Fibroblast of gingiva (primary cell): ENCODE data around the gene DYDC1.
A peak's percentile ranks its signal among the peaks of the same experiment; 100 is the strongest.
"Not testable (repeated sequence)": the region's sequence is repeated elsewhere in the genome, so short reads cannot be mapped to it uniquely, and the experiment has no call there.

Source experiments
- DNase-seq: peaks from one replicate; pipeline ENCODE4 v3.0.0-alpha.2; 2011; ENCODE audit warnings: low read depth

The DYDC1 gene

DNA sequence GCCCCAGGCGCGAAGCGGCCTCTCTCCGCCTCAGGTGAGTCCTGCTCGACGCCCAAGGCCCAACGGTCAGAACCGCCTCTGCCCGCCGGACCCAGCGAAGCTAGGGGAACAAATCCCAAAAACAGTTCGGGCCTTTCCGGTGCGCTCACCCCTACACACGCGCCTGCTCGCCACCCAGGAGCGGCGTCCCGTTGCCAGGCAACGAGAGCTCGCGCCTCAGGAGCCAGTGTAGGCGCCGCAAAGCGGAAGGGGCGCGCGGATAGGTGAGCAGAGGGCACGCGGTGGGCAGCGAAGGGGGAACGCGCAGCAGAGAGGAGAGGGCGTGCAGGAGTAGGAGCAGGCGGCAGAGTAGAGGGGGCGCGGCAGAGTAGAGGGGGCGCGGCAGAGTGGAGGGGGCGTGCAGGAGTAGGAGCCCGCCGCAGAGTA, at the start of gene DYDC1, which contains the start of gene DYDC2:
Gene DYDC1, minus strand, starts transcription at position 193 of the 426 bp plus-strand sequence. CDS start 4,154 bp downstream, outside the sequence.
Gene DYDC2, plus strand, starts transcription at position 219 of the 426 bp plus-strand sequence. CDS start 5,663 bp downstream, outside the sequence.
- DNase-seq: no peak

DNA sequence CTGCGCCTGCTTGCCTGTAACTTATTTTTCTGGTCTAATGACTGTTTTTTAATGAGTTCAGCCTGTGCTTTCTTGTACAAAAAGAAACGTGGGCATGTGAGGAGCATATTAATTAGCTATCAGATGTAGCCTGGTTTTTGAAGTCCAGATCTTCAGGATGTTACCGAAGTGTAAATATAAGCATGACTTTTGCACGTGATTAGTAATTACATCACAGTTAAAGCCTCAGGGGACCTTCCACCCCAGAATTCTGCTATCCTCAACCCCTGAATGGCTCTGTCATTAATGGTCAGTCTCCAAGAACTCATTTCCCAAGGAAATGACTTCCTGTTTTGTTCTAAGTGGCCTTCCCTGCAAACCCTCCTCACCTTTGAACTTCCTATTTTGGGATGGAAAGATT, 49.6 kb upstream of the DYDC1 start:
- DNase-seq: no peak

DNA sequence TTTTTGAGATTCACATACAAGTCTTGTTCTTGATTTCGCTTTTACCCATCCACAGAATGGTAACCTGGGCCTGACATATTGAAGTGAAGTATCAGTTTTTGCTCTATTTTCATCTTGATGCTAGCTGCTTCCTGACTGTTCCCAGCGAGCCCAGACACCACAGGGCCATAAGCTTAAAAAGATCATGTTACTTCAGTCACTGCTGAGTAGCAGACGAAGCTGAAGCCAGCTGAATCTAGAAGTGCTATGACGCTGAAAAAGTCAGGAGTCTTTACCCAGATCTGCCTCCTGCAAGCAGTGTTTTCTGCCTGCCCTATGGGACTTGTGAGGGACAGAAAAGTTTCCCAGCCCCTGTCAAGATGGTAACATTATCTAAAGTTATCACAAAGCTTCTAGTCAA, 49.1 kb upstream of the DYDC1 start:
- DNase-seq: no peak

DNA sequence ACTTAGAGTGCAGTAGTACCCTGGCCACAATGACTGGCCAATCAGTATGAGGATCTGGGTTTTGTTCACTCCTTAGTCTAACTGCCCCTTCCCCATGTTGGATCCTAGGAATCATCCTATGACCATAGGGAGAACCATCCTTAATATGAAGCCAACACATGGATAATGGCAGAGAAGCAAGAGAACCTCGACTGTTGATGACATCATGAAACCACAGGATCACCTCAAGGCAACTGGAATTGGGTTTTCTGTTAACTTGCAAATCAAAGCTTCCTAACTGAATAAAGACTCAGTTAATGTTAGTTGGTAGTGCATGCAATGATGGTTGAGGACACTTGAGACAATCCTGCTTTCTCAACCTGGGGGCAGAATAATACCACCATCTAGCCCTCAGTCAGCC, 48.5 kb upstream of the DYDC1 start:
- no peak for DNase-seq

DNA sequence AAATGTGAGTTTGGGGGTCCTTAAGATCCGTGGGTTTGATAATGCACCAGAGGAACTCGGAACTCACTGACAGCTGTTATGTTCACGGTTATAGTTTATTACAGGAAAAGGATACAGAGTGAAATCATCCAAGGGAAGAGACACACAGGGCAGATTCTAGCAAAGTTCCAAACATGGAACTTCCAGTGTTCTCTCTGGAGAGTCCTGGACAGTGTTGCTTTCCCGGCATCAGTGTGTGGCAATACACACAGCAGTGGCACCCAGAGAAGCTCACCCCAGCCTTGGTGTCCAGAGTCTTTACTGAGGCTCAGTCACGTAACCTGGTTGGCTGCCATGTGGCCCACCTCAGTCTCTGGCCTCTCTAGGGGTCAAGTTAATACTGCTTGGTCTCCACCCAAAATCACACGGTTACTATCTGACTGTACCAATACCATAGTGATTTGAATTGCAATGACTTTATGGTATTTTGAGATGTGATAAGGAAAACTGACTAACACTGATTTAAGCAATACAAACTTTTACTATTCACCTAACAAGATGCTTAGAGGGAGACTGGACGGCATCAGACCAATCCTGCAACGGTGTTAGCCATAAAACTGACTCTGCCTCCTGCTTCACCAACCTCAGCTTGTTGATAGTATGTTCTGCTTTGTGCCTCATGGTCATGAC, 43.7 kb upstream of the DYDC1 start:
- DNase-seq: no peak

DNA sequence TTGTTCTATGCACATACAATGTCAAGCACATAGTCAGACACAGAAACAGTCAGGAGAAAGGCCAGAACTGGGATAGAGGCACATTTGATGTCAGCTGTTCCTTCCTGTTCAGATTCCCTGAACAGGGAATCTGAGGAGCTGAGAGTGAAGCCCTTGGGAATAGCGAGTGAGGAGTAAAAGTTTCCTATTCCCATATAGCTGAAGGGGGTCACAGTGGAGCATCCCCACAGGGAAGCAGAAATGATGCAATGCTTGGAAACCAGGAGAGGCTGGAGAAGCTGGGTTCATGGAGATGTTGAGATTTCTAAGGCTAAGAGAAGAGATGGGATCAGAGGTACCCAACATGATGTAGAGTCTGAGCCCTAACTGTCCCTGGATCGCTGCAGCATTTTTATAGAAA, 40.5 kb upstream of the DYDC1 start:
- DNase-seq: no peak

DNA sequence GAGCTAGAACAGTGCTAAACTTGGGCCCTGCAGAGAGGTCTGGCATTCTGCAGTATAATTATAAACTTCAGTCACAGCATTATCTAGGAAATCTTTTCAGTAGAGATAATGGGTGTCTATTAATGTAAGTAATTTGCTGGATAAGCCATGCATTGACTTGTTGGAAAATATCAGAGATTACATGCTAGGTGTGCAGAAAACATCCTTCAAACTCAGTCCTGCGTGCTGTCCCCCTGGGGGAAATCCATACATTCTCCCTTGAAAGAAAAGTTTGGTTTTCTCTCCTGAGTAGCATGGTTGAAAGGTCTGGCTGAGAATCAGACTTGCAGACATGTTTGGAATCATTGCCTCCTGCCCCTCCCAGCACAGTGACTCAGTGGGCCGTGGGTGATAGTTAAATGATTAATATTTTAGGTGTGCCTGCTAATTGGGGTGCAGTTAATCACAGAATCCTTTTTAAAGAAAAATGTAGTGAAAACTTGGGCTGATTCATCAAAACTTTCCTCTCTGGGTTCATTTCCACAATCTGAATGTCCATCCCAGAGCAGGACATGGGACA, 37.9 kb upstream of the DYDC1 start:
- no peak for DNase-seq

DNA sequence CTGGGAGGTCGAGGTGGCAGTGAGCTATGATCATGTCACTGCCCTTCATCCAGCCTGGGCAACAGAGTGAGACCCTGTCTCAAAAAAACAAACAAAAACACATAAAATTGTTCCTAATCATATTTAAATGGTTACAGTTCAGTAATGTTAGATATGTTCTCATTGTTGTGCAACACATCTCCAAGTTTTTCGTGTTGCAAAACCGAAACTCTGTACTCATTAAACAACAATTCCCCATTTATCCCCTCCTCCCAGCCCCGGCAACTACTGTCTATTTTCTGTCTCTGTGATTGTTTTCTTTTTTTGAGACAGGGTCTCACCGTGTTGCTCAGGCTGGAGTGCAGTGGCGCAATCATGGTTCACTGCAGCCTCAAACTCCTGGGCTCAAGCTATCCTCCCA, 35.7 kb upstream of the DYDC1 start:
- DNase-seq: peak; percentile 21

DNA sequence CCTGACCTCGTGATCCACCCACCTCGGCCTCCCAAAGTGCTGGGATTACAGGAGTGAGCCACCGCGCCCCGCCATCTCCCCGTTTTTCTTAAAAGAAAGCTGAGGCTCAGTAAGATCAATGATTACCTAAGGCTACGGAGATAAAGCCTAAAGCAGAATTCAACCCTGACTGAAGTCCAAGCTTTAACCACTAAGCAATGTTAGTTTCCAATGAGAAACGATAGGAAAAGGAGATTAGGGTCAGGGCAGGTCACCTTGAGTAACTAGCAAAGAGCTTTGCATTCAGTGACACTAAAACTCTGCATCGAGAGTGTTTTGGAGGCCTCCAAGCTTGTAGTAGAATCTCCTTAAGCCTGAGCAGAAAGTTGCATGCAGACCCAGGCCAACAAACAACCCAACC, 34.2 kb upstream of the DYDC1 start:
- no peak for DNase-seq

DNA sequence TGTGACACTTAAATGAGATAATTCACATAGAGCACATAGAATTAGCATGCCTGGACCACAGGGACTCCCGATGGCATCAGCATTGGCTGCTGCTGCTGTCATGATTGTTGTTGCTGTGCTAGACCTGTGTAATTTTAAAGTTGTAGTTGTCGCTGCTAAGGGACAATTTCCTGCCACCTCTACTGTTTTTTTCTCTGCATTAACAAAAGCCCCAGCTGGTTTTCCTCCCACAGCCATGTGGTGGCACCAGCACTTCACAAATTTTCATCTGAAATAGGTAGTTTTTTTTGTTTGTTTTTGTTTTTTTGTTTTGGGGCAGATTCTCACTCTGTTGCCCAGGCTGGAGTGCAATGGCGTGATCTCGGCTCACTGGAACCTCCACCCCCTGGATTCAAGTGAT, 26.4 kb upstream of the DYDC1 start:
- DNase-seq: peak; percentile 17

DNA sequence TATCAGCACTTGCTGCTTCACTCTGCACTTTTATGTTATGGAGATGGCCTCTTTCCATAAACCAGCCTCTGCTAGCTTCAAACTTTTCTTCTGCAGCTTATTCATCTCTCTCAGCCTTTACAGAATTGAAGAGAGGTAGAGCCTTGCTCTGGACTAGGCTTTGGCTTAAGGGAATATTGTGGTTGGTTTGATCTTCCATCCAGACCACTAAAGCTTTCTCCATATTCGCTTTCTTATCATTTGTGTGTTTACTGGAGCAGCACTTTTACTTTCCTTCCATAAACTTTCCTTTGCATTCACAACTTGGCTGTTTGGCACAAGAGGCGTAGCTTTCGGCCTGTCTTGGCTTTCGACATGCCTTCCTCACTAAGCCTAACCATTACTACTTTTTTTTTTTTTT, 23.6 kb upstream of the DYDC1 start:
- DNase-seq: no peak

DNA sequence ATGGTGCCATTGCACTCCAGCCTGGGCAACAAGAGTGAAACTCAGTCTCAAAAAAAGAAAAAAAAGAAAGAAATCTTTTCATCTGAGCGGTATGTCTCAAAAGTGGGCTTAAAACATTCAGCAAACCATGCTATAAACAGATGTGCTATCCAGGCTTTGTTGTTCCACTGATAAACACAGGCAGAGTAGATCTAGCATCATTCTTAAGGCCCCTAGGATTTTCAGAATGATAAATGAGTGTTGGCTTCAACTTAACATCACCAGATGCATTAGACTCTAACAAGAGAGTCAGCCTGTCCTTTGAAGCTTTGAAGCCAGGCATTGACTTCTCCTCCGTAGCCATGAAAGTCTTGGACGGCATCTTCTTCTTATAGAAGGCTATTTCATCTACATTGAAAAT, 23.1 kb upstream of the DYDC1 start:
- no peak for DNase-seq

DNA sequence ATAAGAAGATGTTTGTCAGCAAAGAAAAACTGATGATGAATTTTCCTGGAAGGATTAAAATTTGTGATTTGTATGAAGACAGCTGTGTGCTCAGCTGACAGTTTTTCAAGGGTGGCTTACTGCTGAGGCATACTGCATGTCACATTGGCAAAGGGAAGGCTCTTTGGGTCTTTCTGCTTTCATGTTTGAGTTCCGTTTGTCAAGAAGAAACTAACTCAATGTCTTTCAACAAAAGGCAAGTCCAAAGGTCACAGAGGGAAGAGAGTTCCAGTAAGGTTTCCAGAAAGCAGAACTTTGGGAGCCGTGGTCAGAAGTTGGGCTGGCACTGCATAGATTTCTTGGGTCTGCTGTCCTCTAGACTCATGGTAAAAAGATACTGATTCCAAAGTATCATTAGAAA, 16.9 kb upstream of the DYDC1 start:
- no peak for DNase-seq

DNA sequence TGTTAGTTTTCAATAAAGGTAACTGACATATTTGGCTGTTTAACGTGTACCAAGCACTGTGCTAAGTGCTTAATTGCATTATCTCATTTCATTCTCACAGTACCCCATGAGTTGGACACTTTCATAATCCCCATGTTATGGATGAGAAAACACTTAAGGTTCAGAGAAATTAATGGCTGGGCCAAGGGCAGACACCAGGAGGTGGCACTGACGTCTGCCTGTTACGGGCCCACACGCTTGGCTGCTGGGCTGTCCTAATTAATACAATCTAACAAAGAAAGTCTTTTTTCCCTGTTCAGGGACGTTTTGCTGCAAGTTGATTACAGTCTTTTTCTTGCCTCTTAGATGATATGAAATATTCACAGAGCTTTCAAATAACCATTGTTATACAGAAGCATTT, 16.1 kb upstream of the DYDC1 start:
- no peak for DNase-seq

DNA sequence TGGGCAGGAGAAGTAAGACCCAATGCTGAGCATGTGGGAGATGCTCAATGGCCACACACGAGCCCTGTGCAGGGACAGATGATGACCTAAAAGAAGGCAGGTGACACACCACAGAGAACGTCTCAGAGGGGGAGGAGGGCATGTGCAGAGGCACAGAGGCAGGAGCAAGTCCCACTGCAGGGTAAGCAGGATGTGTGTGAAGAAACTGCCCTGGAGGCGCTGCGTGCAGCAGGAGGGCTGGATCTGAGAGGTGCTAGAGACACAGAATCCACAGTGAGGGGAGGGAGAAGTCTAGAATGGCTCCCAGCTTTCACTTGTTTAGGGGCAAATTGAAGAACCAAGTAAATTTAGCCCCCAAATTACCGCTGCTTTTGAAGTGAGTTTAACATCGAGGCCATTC, 14.9 kb upstream of the DYDC1 start:
- DNase-seq: no peak

DNA sequence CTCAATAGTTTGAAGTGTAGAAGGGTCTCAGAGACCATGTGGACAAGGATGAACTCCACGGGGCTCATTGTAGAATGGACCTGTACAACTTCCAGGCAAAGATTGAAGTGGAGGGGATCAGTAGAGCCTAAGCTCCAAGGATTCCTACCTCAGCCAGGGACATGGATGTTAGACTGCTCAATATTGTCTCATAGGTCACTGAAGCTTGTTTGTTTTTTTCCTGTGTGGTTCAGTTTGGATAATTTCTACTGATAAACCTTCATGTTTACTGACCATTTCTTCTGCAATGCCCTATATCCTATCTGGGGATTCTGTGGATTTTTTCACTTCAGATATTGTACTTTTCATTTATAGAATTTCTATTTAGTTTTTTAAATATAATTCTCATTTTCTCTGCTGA, 9.0 kb upstream of the DYDC1 start:
- DNase-seq: no peak

DNA sequence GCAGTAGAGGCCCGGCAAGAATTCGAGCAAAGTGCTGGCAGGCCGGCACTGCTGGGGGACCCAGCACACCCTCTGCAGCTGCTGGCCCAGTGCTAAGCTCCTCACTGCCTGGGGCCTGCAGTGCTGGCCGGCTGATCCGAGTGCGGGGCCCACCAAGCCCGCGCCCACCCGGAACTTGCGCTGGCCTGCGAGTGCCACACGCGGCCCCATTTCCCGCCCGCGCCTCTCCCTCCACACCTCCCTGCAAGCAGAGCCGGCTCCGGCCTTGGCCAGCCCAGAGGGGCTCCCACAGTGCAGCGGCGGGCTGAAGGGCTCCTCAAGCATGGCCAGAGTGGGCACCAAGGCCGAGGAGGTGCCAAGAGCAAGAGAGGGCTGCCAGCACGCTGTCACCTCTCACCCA, 3.1 kb upstream of the DYDC1 start:
- no peak for DNase-seq

DNA sequence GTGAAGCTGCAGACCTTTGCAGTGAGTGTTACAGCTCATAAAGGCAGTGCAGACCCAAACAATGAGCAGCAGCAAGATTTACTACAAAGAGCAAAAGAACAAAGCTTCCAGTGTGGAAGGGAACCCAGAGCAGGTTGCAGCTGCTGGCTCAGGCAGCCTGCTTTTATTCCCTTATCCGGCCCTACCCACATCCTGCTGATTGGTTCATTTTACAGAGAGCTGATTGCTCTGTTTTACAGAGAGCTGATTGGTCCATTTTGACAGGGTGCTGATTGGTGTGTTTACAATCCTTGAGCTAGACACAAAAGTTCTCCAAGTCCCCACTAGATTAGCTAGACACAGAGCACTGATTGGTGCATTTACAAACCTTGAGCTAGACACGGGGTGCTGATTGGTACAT, 2.4 kb upstream of the DYDC1 start:
- not testable (repeated sequence) for DNase-seq

DNA sequence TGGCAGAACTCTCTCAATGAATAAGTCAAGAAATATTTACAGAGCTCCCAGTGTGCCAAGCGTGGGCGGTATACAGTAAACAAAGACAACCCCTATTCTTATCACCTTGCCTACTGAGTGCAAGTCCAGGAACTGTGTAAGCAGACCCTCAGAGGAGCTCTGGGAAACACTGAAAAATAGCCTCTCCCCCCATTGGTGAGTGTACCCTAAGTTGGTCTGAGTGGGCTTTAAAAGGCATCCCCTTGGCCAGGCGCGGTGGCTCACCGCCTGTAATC, 1.2 kb upstream of the DYDC1 start:
- no peak for DNase-seq

DNA sequence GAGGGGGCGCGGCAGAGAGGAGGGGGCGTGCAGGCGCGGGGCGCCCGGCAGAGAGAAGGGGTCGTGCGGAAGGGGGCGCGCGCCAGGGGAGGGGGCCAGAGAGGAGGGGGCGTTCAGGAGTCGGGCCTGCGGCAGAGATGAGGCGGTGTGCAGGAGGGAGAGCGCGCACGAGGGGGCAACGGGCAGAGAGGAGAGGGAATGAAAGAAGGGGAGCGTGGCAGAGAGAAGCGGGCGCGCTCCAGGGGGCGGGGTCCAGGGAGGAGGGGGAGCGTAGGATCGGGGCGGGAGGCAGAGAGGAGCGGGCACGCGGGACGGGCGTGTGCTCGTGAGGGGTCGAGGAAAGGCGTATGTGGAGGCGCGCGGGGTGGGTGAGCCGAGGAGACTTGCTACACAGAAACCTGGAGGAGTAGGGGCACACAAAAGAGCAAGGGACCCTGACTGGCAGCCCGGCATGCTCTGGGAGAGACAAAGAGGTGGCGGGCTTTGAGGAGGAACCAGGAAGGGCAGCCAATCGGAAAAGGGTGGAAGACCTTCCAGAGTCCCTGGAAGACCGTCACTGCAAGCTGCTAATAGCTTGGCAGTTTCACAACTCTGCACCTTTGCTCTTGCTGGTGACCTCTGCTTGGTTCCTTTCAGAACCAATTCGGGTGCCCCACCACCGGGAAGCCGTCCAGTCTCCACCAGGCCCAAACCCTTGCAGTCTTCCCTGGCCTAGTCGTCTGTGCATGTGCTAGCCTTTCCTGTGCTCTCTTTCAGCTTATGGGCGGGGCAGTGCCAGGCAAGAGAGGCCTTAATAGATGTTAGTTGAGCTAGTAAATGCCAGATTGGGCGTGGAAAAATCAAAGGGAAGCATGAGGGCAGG, 665 bp upstream of the DYDC1 start:
- no peak for DNase-seq

DNA sequence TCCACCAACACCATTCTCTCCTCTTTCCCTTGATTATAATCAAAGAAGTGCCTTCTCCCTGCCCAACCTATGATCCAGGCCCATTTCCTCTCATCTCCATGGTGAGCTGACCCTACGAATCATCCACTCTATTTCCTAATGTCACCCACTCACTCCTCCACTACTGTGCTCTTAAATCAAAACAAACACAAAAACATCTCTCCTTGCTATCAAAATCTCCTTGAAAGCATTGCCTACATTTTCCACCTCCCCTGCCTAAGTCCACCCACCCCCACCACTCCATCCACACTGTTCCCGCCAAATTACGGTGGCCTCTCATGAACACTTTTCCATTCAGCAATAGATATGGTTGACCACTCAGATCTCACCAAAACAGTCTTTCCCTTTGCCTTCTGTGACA, 5.3 kb downstream of the DYDC1 start:
- no peak for DNase-seq

DNA sequence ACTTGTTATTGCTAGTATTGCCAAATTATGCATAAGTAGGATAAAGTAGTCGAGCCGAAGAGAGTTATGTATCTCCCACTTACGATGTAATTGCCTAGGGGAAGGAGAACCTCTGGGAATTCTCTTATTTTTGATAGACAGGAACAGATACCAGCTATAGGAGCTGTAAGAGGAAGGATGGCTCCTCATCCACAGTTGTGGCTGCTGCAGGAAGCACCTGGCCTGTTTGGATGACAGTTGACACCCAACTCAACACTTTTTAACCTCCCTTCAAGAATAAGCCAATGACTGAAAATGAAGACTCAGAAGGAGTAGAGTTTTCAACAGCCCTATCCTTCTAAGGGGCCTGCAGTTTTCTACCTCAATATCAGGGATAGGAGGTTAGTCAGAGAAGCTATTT, 6.3 kb downstream of the DYDC1 start:
- DNase-seq: no peak

DNA sequence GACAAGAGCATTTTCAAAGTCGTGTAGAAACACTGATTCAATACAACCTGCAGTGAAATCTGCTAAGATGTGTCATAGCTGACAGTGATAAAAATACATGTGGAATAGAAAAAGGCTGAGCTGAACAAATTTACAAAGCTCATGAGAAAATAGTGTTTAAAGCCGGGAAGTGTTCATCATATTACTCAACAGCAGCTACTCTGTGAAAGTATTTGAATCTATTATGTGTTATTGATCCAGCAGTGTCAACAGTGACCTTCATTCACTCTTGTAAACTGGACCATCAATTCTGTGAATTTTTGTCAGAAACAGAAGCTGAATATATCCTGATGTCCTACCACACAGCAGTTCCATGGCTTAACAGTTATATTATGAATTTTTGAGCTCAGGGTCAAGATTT, 11.6 kb downstream of the DYDC1 start:
- DNase-seq: no peak

DNA sequence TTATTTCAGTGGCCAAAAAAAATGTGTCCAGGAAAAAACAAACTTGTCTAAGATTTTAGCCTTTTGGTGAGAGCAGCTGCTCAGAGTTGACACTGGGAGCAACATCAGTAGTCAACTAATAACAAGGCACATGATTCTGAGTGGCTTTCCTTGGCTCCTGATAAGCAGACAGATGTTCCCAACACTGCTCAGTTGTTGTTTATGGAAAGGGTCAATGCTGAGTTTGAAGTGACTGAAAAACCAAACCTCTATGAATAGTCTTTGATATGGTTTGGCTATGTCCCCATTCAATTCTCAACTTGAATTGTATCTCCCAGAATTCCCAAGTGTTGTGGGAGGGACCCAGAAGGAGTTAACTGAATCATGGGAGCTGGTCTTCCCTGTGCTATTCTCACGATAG, 12.3 kb downstream of the DYDC1 start:
- DNase-seq: no peak
